Nephron (organoid): ENCODE measurements around the gene IRF2.
A peak's percentile ranks its signal among the peaks of the same experiment; 100 is the strongest.

Experiments
- H3K27ac Mint-ChIP-seq, 3 experiments: 2 replicates each; pipeline ENCODE4 v1.8.0; 2020; ENCODE audit warnings: mixed read lengths in 3 of 3, mild to moderate bottlenecking in 2 of 3, moderate library complexity in 1 of 3
- H3K27me3 Mint-ChIP-seq: 2 replicates; pipeline ENCODE4 v1.8.0; 2021; ENCODE audit warnings: low read depth, mild to moderate bottlenecking, moderate library complexity, mixed read lengths
- H3K36me3 Mint-ChIP-seq: 2 replicates; pipeline ENCODE4 v1.8.0; 2020; ENCODE audit warnings: low read depth, mixed read lengths
- H3K4me1 Mint-ChIP-seq: 2 replicates; pipeline ENCODE4 v1.8.0; 2020; ENCODE audit warnings: mixed read lengths
- H3K4me3 Mint-ChIP-seq, 3 experiments: 2 replicates each; pipeline ENCODE4 v1.8.0; 2020; ENCODE audit warnings: mild to moderate bottlenecking in 3 of 3, mixed read lengths in 3 of 3, moderate library complexity in 2 of 3
- H3K9me3 Mint-ChIP-seq: 2 replicates; pipeline ENCODE4 v1.8.0; 2020; ENCODE audit warnings: mixed read lengths
- TF ChIP-seq, protein P1 (sequence below), 3 experiments: fragments of 200-600 bp; sonication (generic); IDR thresholded peaks; one replicate each; pipeline ENCODE4 v1.5.0; 2021; ENCODE audit warnings: antibody characterized with exemption in 3 of 3; ENCODE audit not compliant: unreplicated experiment in 3 of 3

Gene IRF2

GRCh38 chr4:184358521-184359232 lies 115.7 kb downstream of the IRF2 start:
- Mint-ChIP-seq H3K27me3 (no peaks in the 10 kb centered on the region), H3K4me1 (peaks cover 36% of the 10 kb centered on the region), H3K27ac (peak overlapping the region; percentile 25 to 75 (median 60)), H3K9me3 (no peaks in the 10 kb centered on the region), H3K36me3 (no peaks in the 10 kb centered on the region), H3K4me3 (no peak overlapping the region)
- TF ChIP-seq, protein P1, sequence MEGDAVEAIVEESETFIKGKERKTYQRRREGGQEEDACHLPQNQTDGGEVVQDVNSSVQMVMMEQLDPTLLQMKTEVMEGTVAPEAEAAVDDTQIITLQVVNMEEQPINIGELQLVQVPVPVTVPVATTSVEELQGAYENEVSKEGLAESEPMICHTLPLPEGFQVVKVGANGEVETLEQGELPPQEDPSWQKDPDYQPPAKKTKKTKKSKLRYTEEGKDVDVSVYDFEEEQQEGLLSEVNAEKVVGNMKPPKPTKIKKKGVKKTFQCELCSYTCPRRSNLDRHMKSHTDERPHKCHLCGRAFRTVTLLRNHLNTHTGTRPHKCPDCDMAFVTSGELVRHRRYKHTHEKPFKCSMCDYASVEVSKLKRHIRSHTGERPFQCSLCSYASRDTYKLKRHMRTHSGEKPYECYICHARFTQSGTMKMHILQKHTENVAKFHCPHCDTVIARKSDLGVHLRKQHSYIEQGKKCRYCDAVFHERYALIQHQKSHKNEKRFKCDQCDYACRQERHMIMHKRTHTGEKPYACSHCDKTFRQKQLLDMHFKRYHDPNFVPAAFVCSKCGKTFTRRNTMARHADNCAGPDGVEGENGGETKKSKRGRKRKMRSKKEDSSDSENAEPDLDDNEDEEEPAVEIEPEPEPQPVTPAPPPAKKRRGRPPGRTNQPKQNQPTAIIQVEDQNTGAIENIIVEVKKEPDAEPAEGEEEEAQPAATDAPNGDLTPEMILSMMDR (IDR thresholded peaks at IDR 0.05; ENCODE audit: unreplicated experiment in 3 of 3) = no peak

GRCh38 chr4:184357772-184358171 lies 116.6 kb downstream of the IRF2 start:
- no peak overlapping the region for H3K4me3 Mint-ChIP-seq
- no peaks in the 10 kb centered on the region for H3K36me3 Mint-ChIP-seq
- no peaks in the 10 kb centered on the region for H3K27me3 Mint-ChIP-seq
- TF ChIP-seq, protein P1 (IDR thresholded peaks at IDR 0.05; ENCODE audit: unreplicated experiment in 3 of 3) = no peak
- H3K4me1 Mint-ChIP-seq = peaks cover 36% of the 10 kb centered on the region
- no peaks in the 10 kb centered on the region for H3K9me3 Mint-ChIP-seq
- peak overlapping the region in 1 of 3 experiments; percentile 43 for H3K27ac Mint-ChIP-seq

DNA sequence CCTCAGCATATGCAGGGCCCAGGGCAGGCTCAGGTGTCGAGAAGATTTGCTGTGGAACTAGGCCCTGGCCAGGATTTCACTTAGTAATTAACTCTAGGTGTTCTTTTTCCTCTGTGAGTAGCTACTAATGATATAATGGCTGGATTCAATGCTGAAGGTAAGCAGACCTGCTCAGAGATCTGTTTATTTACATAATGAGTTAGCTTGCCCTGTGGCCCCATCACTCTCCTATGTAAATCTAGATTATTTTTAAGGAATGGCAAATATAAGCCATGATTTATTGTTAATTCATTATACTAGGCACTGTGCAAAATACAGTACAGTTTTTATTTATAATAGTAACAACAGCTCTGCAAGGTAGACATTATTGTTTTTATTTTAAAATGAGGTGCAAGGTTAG lies 117.2 kb downstream of the IRF2 start:
- no peaks in the 10 kb centered on the region for H3K9me3 Mint-ChIP-seq
- H3K27ac Mint-ChIP-seq = no peak overlapping the region
- no peaks in the 10 kb centered on the region for H3K36me3 Mint-ChIP-seq
- peaks cover 31% of the 10 kb centered on the region for H3K4me1 Mint-ChIP-seq
- H3K4me3 Mint-ChIP-seq = no peak overlapping the region
- no peaks in the 10 kb centered on the region for H3K27me3 Mint-ChIP-seq
- TF ChIP-seq, protein P1 (IDR thresholded peaks at IDR 0.05; ENCODE audit: unreplicated experiment in 3 of 3) = no peak

DNA sequence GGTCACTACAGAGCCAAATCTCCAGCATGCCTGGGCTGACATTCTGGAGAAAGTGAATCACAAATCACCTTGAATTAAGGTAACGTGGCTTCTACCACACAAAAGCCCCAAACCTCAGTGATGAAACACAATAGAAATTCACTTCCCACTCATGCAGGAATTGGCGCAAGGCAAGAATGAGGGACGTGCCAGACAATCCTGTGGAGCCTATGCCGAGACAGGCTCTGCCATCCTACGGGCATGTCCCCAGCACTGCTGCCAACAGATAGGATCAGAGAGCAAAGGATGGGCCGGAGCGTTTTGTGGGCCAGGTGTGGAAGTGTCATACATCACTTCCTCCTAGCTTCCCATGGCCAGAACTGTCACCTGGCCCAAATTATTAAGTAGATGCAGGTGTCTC lies 118.0 kb downstream of the IRF2 start:
- no peaks in the 10 kb centered on the region for H3K27me3 Mint-ChIP-seq
- peaks cover 24% of the 10 kb centered on the region for H3K4me1 Mint-ChIP-seq
- H3K36me3 Mint-ChIP-seq = no peaks in the 10 kb centered on the region
- H3K9me3 Mint-ChIP-seq = no peaks in the 10 kb centered on the region
- TF ChIP-seq, protein P1 (IDR thresholded peaks at IDR 0.05; ENCODE audit: unreplicated experiment in 3 of 3) = no peak
- peak overlapping the region in 2 of 3 experiments; percentile 12 to 31 for H3K27ac Mint-ChIP-seq
- H3K4me3 Mint-ChIP-seq = no peak overlapping the region

DNA sequence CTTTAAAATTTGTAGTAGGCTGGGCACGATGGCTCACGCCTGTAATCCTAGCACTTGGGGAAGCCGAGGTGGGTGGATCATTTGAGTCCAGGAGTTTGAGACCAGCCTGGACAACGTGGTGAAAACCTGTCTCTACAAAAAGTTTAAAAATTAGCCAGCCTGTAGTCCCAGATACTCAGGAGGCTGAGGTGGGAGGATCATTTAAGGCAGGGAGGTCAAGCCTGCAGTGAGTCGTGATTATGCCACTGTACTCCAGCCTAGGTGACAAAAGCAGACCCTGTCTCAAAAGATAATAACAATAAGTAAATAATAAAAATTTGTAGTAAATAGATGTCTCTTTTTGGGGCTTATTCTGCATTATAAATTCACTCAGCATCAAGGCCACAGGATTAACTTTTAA lies 118.5 kb downstream of the IRF2 start:
- Mint-ChIP-seq H3K4me3 (no peak overlapping the region), H3K36me3 (no peaks in the 10 kb centered on the region), H3K27me3 (no peaks in the 10 kb centered on the region), H3K4me1 (peaks cover 23% of the 10 kb centered on the region), H3K27ac (peak overlapping the region; percentile 84 to 94 (median 93)), H3K9me3 (no peaks in the 10 kb centered on the region)
- TF ChIP-seq, protein P1 (IDR thresholded peaks at IDR 0.05; ENCODE audit: unreplicated experiment in 3 of 3) = no peak

- no peak overlapping the region for H3K4me3 Mint-ChIP-seq
- no peaks in the 10 kb centered on the region for H3K9me3 Mint-ChIP-seq
- no peaks in the 10 kb centered on the region for H3K27me3 Mint-ChIP-seq
- H3K36me3 Mint-ChIP-seq = no peaks in the 10 kb centered on the region
- H3K4me1 Mint-ChIP-seq = peaks cover 19% of the 10 kb centered on the region
- TF ChIP-seq, protein P1 (IDR thresholded peaks at IDR 0.05; ENCODE audit: unreplicated experiment in 3 of 3) = no peak
- peak overlapping the region; percentile 84 to 94 (median 93) for H3K27ac Mint-ChIP-seq
These were observed 119.2 kb downstream of the IRF2 start for GRCh38 chr4:184355111-184355604.
